Measurements from ENCODE around the gene CXCL1. TPM values are rescaled to one million over a fixed set of nuclear protein-coding genes. Genes with fewer than 3 reads are reported as not detected.
A peak's percentile ranks its signal among the peaks of the same experiment; 100 is the strongest.

The CXCL1 gene
- total RNA-seq (not detected), polyA plus RNA-seq (not detected), total RNA-seq (0 reads per million in 6 experiments)

- Mint-ChIP-seq H3K4me3 (peak within 1 kb of the TSS in 8 of 10 donors; percentile 9 to 68 (median 28)), H3K27me3 (peaks cover 12 to 25% (median 18%) of the 10 kb centered on the region in 5 donors), H3K4me1 (peaks cover 1 to 16% (median 7%) of the 10 kb centered on the region in 4 donors), H3K27ac (peak within 1 kb of the TSS in 1 of 10 donors; percentile 41), H3K9me3 (peaks cover 0 to 9% (median 0%) of the 10 kb centered on the region in 9 donors), H3K36me3 (no peaks in the 10 kb centered on the region)
- no peak for DNase-seq
- ATAC-seq: no peak
- POLR2A ChIA-PET: no interaction called here
Observed at GRCh38 chr4:73869130-73870055, at the start of gene CXCL1. Gene CXCL1 (plus strand): TSS chr4:73869393. CDS start chr4:73869471, 78 bp downstream.

DNA sequence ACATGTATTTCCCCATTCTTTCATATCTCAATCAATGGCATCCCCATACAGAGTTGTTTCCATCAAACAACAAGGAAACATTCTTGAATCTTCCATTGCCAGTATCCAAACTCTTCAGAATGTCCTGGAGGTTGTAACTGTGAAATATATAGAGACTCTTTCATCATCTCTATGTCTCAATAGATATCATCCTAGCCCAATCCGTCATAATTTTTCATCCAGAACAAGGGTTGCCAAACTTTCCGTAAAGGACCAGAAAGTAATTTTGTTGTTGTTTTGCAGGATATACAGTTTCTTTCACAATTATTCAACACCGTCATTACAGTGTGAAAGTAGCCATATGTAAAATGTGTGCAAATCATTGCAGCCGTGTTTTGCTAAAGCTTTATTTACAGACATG is 47.9 kb upstream of the CXCL1 start:
- POLR2A ChIA-PET: no interaction called here
- no peaks in the 10 kb centered on the region for H3K4me1 Mint-ChIP-seq
- ATAC-seq (no peak), DNase-seq (no peak)
- peaks cover 0 to 6% (median 0%) of the 10 kb centered on the region in 3 donors for H3K36me3 Mint-ChIP-seq
- H3K9me3 Mint-ChIP-seq: peaks cover 0 to 18% (median 0%) of the 10 kb centered on the region in 9 donors
- peaks cover 0 to 2% (median 0%) of the 10 kb centered on the region in 5 donors for H3K27me3 Mint-ChIP-seq
- no peak overlapping the region for H3K27ac Mint-ChIP-seq
- H3K4me3 Mint-ChIP-seq: no peak overlapping the region

GRCh38 chr4:73822389-73822788 is 46.8 kb upstream of the CXCL1 start:
- peaks cover 0 to 5% (median 0%) of the 10 kb centered on the region in 3 donors for H3K36me3 Mint-ChIP-seq
- no peak for DNase-seq
- H3K9me3 Mint-ChIP-seq: peaks cover 0 to 15% (median 2%) of the 10 kb centered on the region in 9 donors
- no peaks in the 10 kb centered on the region for H3K4me1 Mint-ChIP-seq
- H3K27me3 Mint-ChIP-seq: peaks cover 0 to 2% (median 0%) of the 10 kb centered on the region in 5 donors
- POLR2A ChIA-PET: no interaction called here
- no peak overlapping the region for H3K27ac Mint-ChIP-seq
- H3K4me3 Mint-ChIP-seq: no peak overlapping the region
- no peak for ATAC-seq

- no peaks in the 10 kb centered on the region for H3K36me3 Mint-ChIP-seq
- H3K9me3 Mint-ChIP-seq: peaks cover 0 to 12% (median 3%) of the 10 kb centered on the region in 9 donors
- DNase-seq: no peak
- H3K27ac Mint-ChIP-seq: no peak overlapping the region
- no peak for ATAC-seq
- H3K4me3 Mint-ChIP-seq: no peak overlapping the region
- H3K27me3 Mint-ChIP-seq: peaks cover 0 to 2% (median 0%) of the 10 kb centered on the region in 5 donors
- POLR2A ChIA-PET: no interaction called here
- H3K4me1 Mint-ChIP-seq: no peaks in the 10 kb centered on the region
Observed at GRCh38 chr4:73822812-73823504, 46.2 kb upstream of the CXCL1 start.

- DNase-seq: no peak
- POLR2A ChIA-PET: no interaction called here
- no peak for ATAC-seq
Observed at GRCh38 chr4:73823760-73824159, 45.4 kb upstream of the CXCL1 start.

GRCh38 chr4:73828956-73829355 is 40.2 kb upstream of the CXCL1 start:
- no peaks in the 10 kb centered on the region for H3K4me1 Mint-ChIP-seq
- no peak overlapping the region for H3K27ac Mint-ChIP-seq
- H3K9me3 Mint-ChIP-seq: peaks cover 0 to 14% (median 2%) of the 10 kb centered on the region in 9 donors
- H3K27me3 Mint-ChIP-seq: no peaks in the 10 kb centered on the region
- H3K4me3 Mint-ChIP-seq: no peak overlapping the region
- H3K36me3 Mint-ChIP-seq: peaks cover 0 to 2% (median 0%) of the 10 kb centered on the region in 3 donors
- DNase-seq: no peak
- POLR2A ChIA-PET: no interaction called here
- no peak for ATAC-seq

More at GRCh38 chr4:73823760-73824159, 45.4 kb upstream of the CXCL1 start:
- Mint-ChIP-seq H3K4me1 (no peaks in the 10 kb centered on the region), H3K36me3 (no peaks in the 10 kb centered on the region), H3K9me3 (peaks cover 0 to 14% (median 3%) of the 10 kb centered on the region in 9 donors), H3K27me3 (peaks cover 0 to 2% (median 0%) of the 10 kb centered on the region in 5 donors), H3K27ac (no peak overlapping the region), H3K4me3 (no peak overlapping the region)

DNA sequence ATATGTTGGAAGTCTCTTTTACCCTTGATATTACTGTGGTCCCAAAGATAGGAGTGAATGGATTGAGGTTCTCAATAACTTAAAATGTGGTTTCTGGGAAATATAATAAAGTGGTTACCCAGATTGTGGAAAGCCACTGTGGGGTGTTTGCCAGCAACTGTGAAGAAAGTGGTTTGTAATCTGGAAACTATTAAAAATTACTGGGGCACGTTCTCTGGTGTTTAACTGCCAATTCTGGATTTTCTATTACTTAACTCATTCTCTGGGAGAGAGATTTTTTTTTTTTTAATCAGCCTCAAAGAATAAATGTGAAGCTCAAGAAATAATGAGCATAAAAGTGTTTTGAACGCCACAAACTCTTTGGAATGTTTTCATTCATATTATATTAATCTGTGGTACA is 37.6 kb upstream of the CXCL1 start:
- POLR2A ChIA-PET: no interaction called here
- Mint-ChIP-seq H3K27me3 (peaks cover 0 to 2% (median 0%) of the 10 kb centered on the region in 5 donors), H3K27ac (no peak overlapping the region), H3K4me1 (no peaks in the 10 kb centered on the region), H3K9me3 (peaks cover 0 to 11% (median 2%) of the 10 kb centered on the region in 9 donors), H3K4me3 (no peak overlapping the region), H3K36me3 (peaks cover 0 to 2% (median 0%) of the 10 kb centered on the region in 3 donors)
- DNase-seq: no peak
- ATAC-seq: no peak

GRCh38 chr4:73832651-73833237 is 36.4 kb upstream of the CXCL1 start:
- DNase-seq (no peak), ATAC-seq (no peak)
- Mint-ChIP-seq H3K4me1 (peaks cover 0 to 3% (median 1%) of the 10 kb centered on the region in 4 donors), H3K4me3 (no peak overlapping the region), H3K27me3 (peaks cover 7 to 14% (median 8%) of the 10 kb centered on the region in 5 donors), H3K36me3 (peaks cover 0 to 7% (median 2%) of the 10 kb centered on the region in 3 donors), H3K9me3 (peaks cover 0 to 5% (median 2%) of the 10 kb centered on the region in 9 donors), H3K27ac (peak overlapping the region in 1 of 10 donors; percentile 65)
- POLR2A ChIA-PET: no interaction called here

DNA sequence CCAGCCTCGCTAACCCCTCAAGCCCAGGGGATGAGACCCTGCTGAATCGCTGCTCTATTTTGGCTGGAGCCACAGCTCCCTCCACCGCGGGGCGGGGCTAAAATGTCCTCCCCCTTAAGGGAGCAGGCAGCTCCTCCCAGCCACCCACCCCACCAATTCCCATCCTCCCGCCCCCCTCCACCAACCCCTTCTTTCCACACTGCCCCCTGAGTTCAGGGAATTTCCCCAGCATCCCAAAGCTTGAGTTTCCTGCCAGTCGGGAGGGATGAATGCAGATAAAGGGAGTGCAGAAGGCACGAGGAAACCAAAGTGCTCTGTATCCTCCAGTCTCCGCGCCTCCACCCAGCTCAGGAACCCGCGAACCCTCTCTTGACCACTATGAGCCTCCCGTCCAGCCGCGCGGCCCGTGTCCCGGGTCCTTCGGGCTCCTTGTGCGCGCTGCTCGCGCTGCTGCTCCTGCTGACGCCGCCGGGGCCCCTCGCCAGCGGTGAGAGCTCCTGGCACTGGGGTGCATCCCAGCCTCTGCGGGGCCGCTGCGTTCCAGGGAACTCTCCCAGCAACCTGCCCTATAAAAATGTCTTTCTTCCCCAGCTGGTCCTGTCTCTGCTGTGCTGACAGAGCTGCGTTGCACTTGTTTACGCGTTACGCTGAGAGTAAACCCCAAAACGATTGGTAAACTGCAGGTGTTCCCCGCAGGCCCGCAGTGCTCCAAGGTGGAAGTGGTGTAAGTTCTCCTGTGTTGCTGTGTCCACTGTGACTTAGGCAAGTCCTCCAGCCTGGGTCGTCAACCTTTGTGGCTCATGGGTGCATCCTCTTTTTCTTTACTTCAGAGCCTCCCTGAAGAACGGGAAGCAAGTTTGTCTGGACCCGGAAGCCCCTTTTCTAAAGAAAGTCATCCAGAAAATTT is 32.6 kb upstream of the CXCL1 start, which contains the start of gene CXCL6:
TSS of gene CXCL6 (plus strand) at position 306 of the 907 bp plus-strand sequence. CDS start at position 379, 73 bp downstream.
- POLR2A ChIA-PET: no interaction called here
- ATAC-seq (no peak), DNase-seq (no peak)
- H3K9me3 Mint-ChIP-seq: peaks cover 0 to 3% (median 0%) of the 10 kb centered on the region in 9 donors
- H3K36me3 Mint-ChIP-seq: peaks cover 0 to 7% (median 2%) of the 10 kb centered on the region in 3 donors
- H3K27me3 Mint-ChIP-seq: peaks cover 10 to 29% (median 13%) of the 10 kb centered on the region in 5 donors
- H3K4me3 Mint-ChIP-seq: peak within 1 kb of the TSS in 3 of 10 donors; percentile 4 to 36 (median 14)
- peaks cover 0 to 3% (median 1%) of the 10 kb centered on the region in 4 donors for H3K4me1 Mint-ChIP-seq
- H3K27ac Mint-ChIP-seq: peak within 1 kb of the TSS in 1 of 10 donors; percentile 35

DNA sequence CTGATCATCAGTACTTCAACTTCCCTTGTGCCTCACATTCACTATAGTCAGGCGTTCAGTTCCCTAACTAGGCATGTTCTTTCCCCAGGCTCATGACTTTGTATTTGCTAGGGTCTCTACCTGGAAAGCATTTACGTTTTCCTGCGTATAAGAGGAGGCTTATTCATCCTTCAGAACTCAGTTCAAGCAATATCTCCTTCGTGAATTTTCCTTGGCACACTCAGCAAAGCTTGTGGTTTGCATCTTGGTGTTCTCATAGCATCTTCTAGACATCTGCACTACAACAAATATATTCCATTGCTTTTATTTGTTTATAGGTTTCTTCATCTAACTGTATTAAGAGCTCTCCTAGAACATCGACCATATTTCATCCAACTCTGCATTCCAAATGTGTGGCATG is 30.1 kb upstream of the CXCL1 start:
- Mint-ChIP-seq H3K4me3 (no peak overlapping the region), H3K4me1 (peaks cover 0 to 3% (median 1%) of the 10 kb centered on the region in 4 donors), H3K27ac (no peak overlapping the region), H3K27me3 (peaks cover 10 to 29% (median 13%) of the 10 kb centered on the region in 5 donors), H3K36me3 (peaks cover 0 to 7% (median 0%) of the 10 kb centered on the region in 3 donors), H3K9me3 (peaks cover 0 to 3% (median 0%) of the 10 kb centered on the region in 9 donors)
- ATAC-seq: no peak
- no peak for DNase-seq
- POLR2A ChIA-PET: no interaction called here

DNA sequence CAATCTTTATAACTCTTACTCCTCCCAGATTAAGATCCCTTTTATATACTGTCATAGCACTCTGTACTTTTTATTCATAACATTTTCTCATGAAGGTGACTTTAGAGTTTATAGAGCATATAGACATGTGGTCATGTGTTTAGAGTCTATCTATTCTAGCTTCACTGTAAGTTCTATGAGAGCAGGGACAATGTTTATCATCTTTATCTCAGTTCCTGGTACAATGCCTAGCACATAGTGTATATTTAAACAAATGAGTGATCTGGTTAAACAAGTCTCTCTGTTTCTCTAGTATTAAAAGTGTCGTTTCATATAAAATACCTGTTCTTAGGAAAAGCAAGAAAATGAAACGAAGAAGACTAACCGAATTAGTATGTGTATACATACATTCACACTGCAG is 29.5 kb upstream of the CXCL1 start:
- Mint-ChIP-seq H3K4me1 (peaks cover 0 to 3% (median 1%) of the 10 kb centered on the region in 4 donors), H3K9me3 (peaks cover 0 to 3% (median 0%) of the 10 kb centered on the region in 9 donors), H3K27me3 (peaks cover 10 to 29% (median 13%) of the 10 kb centered on the region in 5 donors), H3K36me3 (peaks cover 0 to 7% (median 0%) of the 10 kb centered on the region in 3 donors), H3K4me3 (no peak overlapping the region), H3K27ac (no peak overlapping the region)
- POLR2A ChIA-PET: no interaction called here
- no peak for DNase-seq
- no peak for ATAC-seq
